T-helper 22 cell (primary cell): ENCODE data around the gene MRPL40.
"Not testable (repeated sequence)": the region's sequence is repeated elsewhere in the genome, so short reads cannot be mapped to it uniquely, and the experiment has no call there.

Experiments used
- DNase-seq: peaks from one replicate; pipeline ENCODE4 v3.0.0-alpha.2; 2020; ENCODE audit warnings: low read depth

The MRPL40 gene

GRCh38 chr22:19407649-19408606 is 24.4 kb upstream of the MRPL40 start:
- no peak for DNase-seq

GRCh38 chr22:19410941-19411689 is 21.2 kb upstream of the MRPL40 start:
- DNase-seq: no peak

GRCh38 chr22:19411690-19412045 is 20.7 kb upstream of the MRPL40 start:
- no peak for DNase-seq

DNA sequence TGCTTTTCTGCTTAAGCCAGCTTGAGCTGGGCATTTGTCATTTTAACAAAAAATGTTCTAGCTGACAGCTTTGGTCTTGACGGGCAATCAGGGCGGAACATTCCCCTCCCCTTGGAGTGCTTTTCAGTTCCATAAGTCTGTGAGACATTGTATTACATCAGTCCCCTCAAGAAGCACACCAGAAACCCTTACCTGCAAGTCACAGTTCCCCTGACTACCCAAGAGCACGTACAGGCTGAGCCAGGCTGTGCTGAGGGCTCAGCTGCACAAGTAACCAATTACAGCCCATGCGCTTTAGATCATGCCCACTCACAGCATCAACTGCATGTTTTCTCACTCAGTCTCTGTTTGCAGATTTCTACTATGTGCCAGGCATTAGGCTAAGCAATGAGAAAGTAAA is 19.9 kb upstream of the MRPL40 start:
- DNase-seq: no peak

GRCh38 chr22:19412923-19413322 is 19.4 kb upstream of the MRPL40 start:
- no peak for DNase-seq

DNA sequence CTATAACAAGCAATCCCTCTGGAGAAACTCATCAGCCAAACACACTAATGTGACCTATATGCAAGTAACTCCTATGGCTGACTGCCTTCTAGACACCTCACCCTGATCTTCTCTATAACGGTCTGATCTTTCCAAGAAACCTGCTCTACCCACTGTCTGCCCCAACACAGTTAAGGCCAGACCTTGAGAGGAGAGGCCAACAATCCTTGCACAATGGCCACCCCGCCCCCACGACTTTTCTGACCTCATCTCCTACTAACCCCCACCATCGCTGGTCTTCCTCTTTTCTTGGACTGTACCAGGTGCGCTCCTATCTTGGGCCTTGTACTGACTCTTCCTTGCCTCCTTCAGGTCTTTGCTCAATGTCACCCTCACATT is 13.3 kb upstream of the MRPL40 start:
- no peak for DNase-seq

- DNase-seq: no peak
These were observed 12.7 kb upstream of the MRPL40 start for GRCh38 chr22:19419464-19420178.

GRCh38 chr22:19420321-19420720 is 12.0 kb upstream of the MRPL40 start:
- no peak for DNase-seq

- no peak for DNase-seq
These were observed 9.7 kb upstream of the MRPL40 start for GRCh38 chr22:19422440-19423301.

DNA sequence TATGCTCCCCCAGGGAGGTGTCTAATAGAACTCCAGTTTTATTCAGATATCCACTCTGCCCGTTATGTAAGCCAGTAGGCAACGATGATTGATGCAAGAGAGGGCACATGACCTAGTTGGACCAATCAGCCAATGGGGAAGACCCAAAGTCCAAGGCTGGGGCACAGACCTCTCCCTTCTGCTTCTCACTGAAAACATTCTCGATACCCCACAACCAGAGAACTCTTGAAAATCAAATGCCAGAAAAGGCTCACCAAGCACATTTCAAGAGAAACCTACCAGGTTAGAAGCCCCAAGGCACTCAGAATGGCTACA is 8.2 kb upstream of the MRPL40 start:
- DNase-seq: no peak

DNA sequence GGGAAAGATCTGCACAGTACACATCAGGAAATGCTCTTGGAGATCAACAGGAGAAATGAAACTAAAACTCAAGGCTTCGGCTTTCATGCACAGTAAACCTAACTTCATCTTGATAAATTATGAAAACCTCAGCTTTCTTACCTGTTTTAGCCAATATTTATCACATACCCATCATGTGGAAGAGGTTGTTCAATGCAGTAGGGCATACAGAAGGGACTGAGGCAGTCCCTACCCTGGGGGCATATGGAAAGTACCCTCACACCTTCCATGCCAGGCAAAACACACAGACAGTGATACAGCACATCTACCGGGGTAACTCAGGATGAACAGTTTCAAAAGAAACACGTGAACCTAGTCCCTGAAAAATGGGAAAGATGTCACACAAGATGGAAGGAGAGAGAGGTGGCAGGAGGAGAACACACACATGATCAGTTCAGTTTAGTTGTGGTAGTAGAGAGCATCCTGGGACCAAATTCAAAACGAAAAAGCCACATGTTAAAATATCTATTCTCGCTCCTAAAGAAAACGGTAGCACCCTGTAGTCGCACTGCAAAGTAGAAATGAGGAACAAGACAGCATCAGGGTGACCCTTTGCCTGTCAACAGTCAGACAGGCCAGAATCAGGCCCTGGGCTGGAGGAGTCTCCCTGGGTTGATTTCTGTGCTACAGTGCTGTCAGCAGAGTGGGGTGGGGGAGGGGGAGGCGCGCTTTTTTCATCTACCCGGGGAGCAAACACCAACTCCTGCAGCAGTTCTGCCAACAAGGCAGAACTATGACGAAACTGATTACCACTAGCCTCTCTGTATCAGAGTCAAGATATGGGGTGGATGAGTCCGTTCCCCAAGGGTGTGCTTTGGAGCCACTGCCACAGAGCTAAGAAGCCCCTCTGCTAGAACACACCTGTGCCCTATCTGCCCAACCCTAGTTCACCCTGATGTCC is 2.1 kb upstream of the MRPL40 start:
- DNase-seq: peak; percentile 25

DNA sequence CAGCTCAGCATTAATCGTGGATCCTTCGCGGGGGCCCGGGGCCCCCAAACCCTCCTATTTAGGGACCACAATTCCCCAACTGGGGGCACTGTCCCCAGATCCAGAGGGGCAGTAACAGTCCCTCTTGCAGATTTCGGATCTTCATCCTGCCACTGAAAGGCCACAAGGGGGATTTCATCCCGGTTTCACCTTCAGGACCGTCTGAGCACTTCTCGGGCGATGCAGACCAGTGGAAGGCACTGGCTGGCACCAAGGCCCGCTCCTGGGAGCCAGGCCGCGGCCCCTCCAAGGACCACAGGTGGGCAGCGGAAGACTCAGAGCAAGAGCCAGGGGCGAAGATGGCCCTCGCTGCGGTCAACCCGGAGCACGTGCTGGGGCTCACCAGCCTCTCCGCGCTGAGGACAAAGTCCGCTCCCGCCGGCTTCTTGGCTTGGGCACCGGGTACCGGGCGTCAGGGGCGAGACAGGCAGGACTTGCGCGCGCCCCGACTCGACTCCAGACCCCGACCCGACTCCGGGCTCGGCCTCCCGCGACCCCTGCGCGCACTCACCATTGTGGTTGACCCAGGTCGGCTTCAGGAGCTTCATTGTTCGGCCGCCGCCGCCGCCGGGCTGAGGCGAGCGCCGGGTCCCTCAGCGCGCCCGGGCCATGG is 1.3 kb upstream of the MRPL40 start:
- no peak for DNase-seq

DNA sequence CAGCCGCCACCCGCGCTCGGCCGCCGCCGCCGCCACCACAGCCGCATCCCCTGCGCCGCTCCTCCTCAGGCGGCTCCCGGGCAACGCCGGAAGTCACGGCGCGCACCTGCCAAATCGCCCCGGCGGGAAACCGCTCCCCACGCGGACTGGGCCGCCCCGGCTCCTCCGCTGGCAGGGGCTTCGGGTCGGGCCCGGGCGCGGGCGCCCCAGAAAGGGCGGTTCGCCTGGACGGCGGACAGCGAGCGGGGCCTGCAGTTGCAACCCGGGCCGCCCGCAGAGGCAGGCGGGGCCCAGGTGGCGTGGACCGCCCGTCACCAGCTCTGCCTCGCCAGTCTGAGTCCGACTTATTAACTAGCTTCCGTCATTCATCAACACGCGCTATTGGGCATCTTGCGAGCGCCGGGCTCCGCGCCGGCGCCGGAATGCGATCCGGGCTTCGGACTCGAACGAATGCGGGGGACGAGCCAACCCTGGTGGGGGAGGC is 654 bp upstream of the MRPL40 start, which contains the start of gene HIRA:
Gene HIRA, minus strand, starts transcription at position 85 of the 484 bp plus-strand sequence. CDS start 257 bp downstream, outside the sequence.
- DNase-seq: peak; percentile 68

- DNase-seq: no peak
These were observed 2.1 kb downstream of the MRPL40 start for GRCh38 chr22:19434401-19434800.

DNA sequence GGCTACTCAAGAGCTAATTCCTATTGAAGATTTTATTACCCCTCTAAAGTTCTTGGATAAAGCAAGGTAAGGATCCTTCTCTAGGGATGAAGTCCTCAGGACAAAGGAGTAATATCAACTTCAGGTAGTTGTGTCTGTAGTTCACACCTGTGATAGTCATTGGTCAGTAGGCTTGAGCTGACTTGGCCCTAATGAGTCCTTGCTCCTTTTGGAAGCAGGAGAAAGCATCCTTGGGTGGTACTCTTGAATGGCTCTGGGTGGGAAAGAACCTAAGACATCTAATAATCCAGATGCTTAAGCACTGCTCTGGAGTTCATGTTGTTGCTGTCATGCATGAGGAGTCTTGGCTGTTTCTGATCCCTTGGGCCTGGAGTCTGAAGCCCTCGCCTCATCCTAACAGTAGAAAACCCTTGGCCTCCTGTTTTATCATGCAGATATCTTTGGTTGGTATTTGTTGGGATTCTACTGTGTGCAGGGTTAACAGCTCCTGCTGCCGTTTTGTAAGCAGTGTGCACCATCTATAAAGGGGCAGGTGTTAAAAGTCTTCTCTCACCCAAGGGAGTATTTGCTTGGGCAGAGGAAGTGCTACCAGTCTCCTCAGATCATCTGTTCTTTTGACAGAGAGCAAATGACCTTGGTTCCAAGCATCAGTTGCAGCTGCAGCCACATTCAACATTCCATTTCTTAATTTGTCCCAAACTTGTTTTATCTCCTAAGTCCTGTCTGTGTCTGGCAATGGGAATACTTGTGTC is 2.7 kb downstream of the MRPL40 start:
- DNase-seq: no peak

DNA sequence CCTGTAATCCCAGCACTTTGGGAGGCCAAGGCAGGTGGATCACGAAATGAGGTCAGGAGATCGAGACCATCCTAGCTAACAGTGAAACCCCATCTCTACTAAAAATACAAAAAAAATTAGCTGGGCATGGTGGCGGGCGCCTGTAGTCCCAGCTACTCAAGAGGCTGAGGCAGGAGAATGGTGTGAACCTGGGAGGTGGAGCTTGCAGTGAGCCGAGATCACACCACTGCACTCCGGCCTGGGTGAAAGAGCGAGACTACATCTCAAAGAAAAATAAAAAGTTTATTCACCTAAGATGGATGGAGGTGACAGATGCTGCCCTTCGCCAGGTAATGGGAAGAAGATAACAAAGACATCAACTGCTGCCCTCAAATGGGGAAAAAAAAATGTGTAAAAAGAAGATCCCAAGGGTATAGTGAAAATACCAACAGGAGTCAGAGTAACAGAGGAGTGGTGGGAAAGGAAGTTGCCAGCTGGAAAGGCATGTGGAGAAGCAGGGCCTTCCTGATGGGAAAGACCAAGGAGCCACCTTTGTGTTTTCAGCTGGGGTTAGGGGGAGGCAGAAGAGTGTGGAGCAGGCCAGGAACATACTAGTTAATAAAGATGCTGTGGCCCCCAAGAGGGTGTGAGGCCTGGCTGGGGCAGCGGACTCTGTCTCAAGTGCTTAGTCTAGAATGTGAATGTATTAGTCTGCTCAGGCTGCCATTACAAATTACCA is 4.3 kb downstream of the MRPL40 start:
- not testable (repeated sequence) for DNase-seq

- DNase-seq: no peak
These were observed 6.0 kb downstream of the MRPL40 start for GRCh38 chr22:19438298-19438697.

- DNase-seq: no peak
These were observed 8.3 kb downstream of the MRPL40 start for GRCh38 chr22:19440411-19441195.
